Peyer's patch (tissue), 4 donors: ENCODE results near the gene RWDD3. TPM values are rescaled to one million over a fixed set of nuclear protein-coding genes. Genes with fewer than 3 reads are reported as not detected.

ENCODE experiments used
- DNase-seq, 3 donors: peaks; one replicate each; pipeline ENCODE4 v3.0.0-alpha.2; 2017 to 2019
- H3K27ac ChIP-seq, 4 donors: fragments of 200-600 bp; sonication (generic); one replicate each; pipeline ENCODE4 v1.5.1; 2016 to 2019
- H3K27me3 ChIP-seq, 2 donors: fragments of 200-600 bp; sonication (generic); one replicate each; pipeline ENCODE4 v1.5.1; 2019
- H3K36me3 ChIP-seq, 3 donors: fragments of 200-600 bp; sonication (generic); one replicate each; pipeline ENCODE4 v1.5.1; 2016 to 2019
- H3K4me1 ChIP-seq, 4 donors: fragments of 200-600 bp; sonication (generic); one replicate each; pipeline ENCODE4 v1.5.1; 2016 to 2019
- H3K4me3 ChIP-seq, 4 donors: fragments of 200-600 bp; sonication (generic); 1 replicate in 3 of 4; 2 replicates in 1 of 4; pipeline ENCODE4 v1.5.1; 2016 to 2019; ENCODE audit warnings: mild to moderate bottlenecking in 1 of 4
- H3K9me3 ChIP-seq, 4 donors: fragments of 200-600 bp; sonication (generic); one replicate each; pipeline ENCODE4 v1.5.1; 2016 to 2019; ENCODE audit warnings: mild to moderate bottlenecking in 1 of 4
- CTCF ChIP-seq, 6 experiments: fragments of 450-650 bp in 4 of 6; fragments of 200-600 bp in 2 of 6; sonication (generic) in 1 of 6; IDR thresholded peaks; one replicate each; pipeline ENCODE4 v1.5.1; 2017 to 2019; ENCODE audit warnings: antibody characterized with exemption in 6 of 6, mild to moderate bottlenecking in 3 of 6, moderate library complexity in 1 of 6
- POLR2A ChIP-seq, 2 donors: fragments of 450-650 bp; IDR thresholded peaks; one replicate each; pipeline ENCODE4 v1.5.1; 2017; ENCODE audit warnings: antibody characterized with exemption in 2 of 2, mild to moderate bottlenecking in 2 of 2, moderate library complexity in 2 of 2
- total RNA-seq, 4 donors: library from RNA; depleted of rRNA; stranded (reverse); fragments of >200 nt; gene quantifications; one replicate each; pipeline ENCODE4 v1.1.0, GENCODE V29; 2016

The RWDD3 gene
- total RNA-seq, 4 donors from 2014 or later, result 6.7 to 25.6 (median 12.0) TPM

- H3K27ac ChIP-seq, result no peak overlapping the region
- DNase-seq, result no peak
- TF ChIP-seq CTCF (IDR thresholded peaks at IDR 0.05), result no peak
- no peak for TF ChIP-seq POLR2A (IDR thresholded peaks at IDR 0.05)
- H3K4me1 ChIP-seq, result no peaks in the 10 kb centered on the region
- H3K9me3 ChIP-seq, result no peaks in the 10 kb centered on the region
- no peak overlapping the region for H3K4me3 ChIP-seq
- no peaks in the 10 kb centered on the region for H3K36me3 ChIP-seq
- no peaks in the 10 kb centered on the region for H3K27me3 ChIP-seq
Measured at GRCh38 chr1:95208876-95209275, 25.1 kb upstream of the RWDD3 start.

DNA sequence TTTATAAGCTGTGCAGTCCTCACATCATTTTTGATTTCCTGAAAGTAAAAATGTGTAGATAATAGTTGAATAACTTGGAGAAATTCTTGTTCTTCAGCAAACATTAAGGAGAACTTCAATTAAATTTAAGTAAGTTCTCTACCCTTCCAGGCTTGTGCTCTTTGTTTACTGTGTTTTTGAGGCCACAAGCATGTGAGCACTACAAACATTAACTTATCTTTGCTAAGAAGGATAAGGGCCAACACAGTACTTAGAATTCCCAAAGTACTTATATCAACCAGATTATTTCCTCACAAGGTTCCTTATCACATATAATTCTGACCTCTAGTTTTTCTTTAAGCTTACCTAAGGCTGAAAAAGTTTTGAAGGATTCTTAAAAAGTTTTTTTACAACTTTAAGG is 24.7 kb upstream of the RWDD3 start:
- H3K4me1 ChIP-seq, result no peaks in the 10 kb centered on the region
- no peaks in the 10 kb centered on the region for H3K27me3 ChIP-seq
- no peak for DNase-seq
- H3K27ac ChIP-seq, result no peak overlapping the region
- no peaks in the 10 kb centered on the region for H3K36me3 ChIP-seq
- TF ChIP-seq POLR2A (IDR thresholded peaks at IDR 0.05) (no peak), CTCF (IDR thresholded peaks at IDR 0.05) (no peak)
- no peaks in the 10 kb centered on the region for H3K9me3 ChIP-seq
- no peak overlapping the region for H3K4me3 ChIP-seq

DNA sequence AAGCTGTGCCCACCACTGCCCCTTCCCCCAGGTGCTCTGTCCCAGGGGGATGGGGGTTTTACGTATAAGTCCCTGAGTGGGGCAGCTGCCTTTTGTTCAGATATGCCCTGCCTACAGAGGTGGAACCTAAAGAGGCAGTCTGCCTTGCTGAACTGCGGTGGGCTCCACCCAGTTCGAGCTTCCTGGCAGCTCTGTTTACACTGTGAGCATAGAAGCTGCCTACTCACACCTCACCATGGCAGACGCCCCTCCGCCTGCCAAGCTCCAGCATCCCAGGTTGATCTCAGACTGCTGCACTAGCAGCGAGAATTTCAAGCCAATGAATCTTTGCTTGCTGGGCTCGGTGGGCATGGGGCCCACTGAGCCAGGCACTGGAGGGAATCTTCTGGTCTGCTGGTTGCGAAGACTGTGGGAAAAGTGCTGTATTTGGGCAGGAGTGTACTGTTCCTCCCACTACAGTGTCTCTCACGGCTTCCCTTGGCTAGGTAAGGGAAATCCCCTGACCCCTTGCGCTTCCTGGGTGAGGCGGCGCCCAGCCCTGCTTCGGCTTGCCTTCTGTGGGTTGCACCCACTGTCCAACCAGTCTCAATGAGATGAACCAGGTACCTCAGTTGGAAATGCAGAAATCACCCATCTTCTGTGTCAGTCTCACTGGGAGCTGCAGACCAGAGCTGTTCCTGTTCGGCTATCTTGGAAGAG is 17.6 kb upstream of the RWDD3 start:
- no peak overlapping the region for H3K4me3 ChIP-seq
- peak overlapping the region in 1 of 4 donors; percentile 3 for H3K27ac ChIP-seq
- no peaks in the 10 kb centered on the region for H3K36me3 ChIP-seq
- DNase-seq, result peak in 1 of 3 donors; percentile 24
- H3K4me1 ChIP-seq, result no peaks in the 10 kb centered on the region
- no peaks in the 10 kb centered on the region for H3K27me3 ChIP-seq
- no peaks in the 10 kb centered on the region for H3K9me3 ChIP-seq
- TF ChIP-seq POLR2A (IDR thresholded peaks at IDR 0.05) (no peak), CTCF (IDR thresholded peaks at IDR 0.05) (no peak)

DNA sequence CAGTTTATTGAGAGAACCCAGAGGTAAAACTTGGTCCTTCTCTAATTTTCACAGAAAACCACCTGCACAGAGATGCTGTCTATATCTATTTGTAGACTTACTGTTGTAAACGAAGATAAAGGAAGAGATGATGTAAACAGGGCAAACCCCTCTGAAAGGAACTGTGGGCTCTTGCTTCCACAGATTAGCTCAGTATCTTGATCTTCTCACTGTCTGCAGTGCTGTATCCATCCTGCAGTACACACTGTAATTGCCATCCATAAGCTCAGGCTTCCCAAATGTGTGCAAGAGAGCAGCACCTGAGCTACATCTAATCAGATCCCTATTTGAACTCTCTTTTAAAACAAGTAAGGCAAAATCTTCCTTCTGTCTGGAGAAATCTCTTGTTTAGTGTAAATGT is 16.6 kb upstream of the RWDD3 start:
- TF ChIP-seq CTCF (IDR thresholded peaks at IDR 0.05) (no peak), POLR2A (IDR thresholded peaks at IDR 0.05) (no peak)

DNA sequence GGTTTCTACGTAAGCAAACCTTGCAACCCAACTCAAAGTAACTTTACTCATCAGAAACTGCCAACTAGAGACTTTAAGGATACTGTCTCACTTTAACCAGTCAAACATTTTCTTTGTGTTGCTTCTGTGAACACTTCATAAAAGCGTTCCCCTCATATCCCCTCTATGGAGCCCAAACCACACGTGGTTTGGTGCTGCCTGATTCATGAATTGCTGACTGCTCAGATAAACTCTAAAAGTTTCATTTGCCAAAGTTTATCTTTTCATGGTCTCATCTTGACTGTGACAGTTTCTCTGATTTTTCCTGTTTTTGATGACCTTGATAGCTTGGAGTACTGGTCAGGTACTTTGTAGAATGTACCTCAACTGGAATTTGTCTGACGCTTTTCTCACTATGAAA is 14.6 kb upstream of the RWDD3 start:
- H3K27me3 ChIP-seq, result no peaks in the 10 kb centered on the region
- no peaks in the 10 kb centered on the region for H3K4me1 ChIP-seq
- H3K36me3 ChIP-seq, result no peaks in the 10 kb centered on the region
- no peaks in the 10 kb centered on the region for H3K9me3 ChIP-seq
- H3K27ac ChIP-seq, result no peak overlapping the region
- TF ChIP-seq CTCF (IDR thresholded peaks at IDR 0.05), result no peak
- TF ChIP-seq POLR2A (IDR thresholded peaks at IDR 0.05), result no peak
- no peak overlapping the region for H3K4me3 ChIP-seq
- no peak for DNase-seq

More for the DNA sequence above, 16.6 kb upstream of the RWDD3 start:
- Histone ChIP-seq H3K4me1 (no peaks in the 10 kb centered on the region), H3K4me3 (no peak overlapping the region), H3K36me3 (no peaks in the 10 kb centered on the region), H3K27me3 (no peaks in the 10 kb centered on the region), H3K27ac (no peak overlapping the region), H3K9me3 (no peaks in the 10 kb centered on the region)
- DNase-seq, result no peak
